Keratinocyte (primary cell): ENCODE results near the gene TCERG1L.

ENCODE experiments used
- CTCF ChIP-seq, 3 experiments: IDR thresholded peaks in 1 of 3; conservative IDR thresholded peaks in 1 of 3; optimal IDR thresholded peaks in 1 of 3; 2 replicates in 2 of 3; 3 replicates in 1 of 3; pipeline versions ENCODE3 to v1.5.1; 2011; ENCODE audit warnings: low read length in 3 of 3, mild to moderate bottlenecking in 3 of 3, moderate library complexity in 2 of 3, control low read depth in 1 of 3, inconsistent platforms in 1 of 3; ENCODE audit not compliant: insufficient read depth in 2 of 3; ENCODE audit errors: extremely low read depth in 1 of 3
- EZH2 ChIP-seq: IDR thresholded peaks from one replicate; pipeline ENCODE4 v1.6.1; 2012; ENCODE audit warnings: inconsistent platforms, mild to moderate bottlenecking, low read length, moderate library complexity

DNA sequence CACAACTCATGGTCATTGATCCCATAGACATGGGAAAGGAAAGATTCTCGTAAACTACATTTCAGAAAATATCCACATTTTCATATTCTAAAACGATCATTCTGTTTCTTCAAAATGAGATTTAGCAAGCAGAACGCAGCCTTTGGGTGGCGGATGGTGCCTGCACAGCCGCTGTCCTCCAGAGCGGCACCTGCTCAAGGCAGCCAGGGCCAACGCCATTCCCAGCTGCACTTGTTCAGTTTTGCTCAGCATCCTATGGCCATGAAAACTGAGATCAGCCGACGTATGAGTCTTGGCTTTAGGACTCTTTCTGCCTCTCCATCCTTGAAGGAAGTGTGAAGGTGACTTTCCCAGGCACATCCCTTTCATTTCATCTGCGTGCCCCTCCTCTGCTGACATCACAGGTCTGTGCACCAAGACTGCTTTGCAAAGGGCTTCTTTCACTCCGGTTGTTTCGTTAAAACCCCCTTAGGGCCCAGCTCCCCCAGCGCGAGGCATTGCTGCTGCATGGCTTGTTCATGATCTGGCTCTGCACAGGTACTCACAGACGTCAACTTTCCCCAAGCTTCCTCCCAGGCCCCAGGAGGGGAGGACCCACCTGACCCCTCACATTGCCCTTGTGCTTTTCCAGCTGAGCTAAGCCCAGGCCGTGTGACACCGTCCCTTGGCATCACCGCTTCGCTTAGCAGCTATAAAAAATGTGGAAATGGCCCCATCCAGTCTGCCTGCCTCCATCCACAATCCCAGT is 37.2 kb downstream of the TCERG1L start:
- no peak for TF ChIP-seq CTCF (optimal IDR thresholded peaks at IDR 0.05 in 1 of 3, IDR thresholded peaks at IDR 0.05 in 1 of 3, conservative IDR thresholded peaks at IDR 0.05 in 1 of 3; ENCODE audit: extremely low read depth in 1 of 3, insufficient read depth in 2 of 3, low read length in 3 of 3)
- no peak for TF ChIP-seq EZH2
